Lung microvascular endothelial cell (primary cell): ENCODE data around the gene CABP4. TPM values are rescaled to one million over a fixed set of nuclear protein-coding genes. Genes with fewer than 3 reads are reported as not detected.
"Not testable (repeated sequence)": the region's sequence is repeated elsewhere in the genome, so short reads cannot be mapped to it uniquely, and the experiment has no call there.

Experiments used
- DNase-seq, 2 donors: peaks; one replicate each; pipeline versions ENCODE4 v3.0.0 to v3.0.0-alpha.2; 2010; ENCODE audit warnings: low read depth in 2 of 2
- total RNA-seq: library from RNA; depleted of rRNA; stranded (reverse); fragments of >200 nt; gene quantifications from 2 replicates; pipeline ENCODE4 v1.2.1, GENCODE V29; 2014

Gene CABP4
- total RNA-seq, 1 donor from 2014 or later: 0.60 TPM

- no peak for DNase-seq
Measured at GRCh38 chr11:67453816-67454732, 1.1 kb upstream of the CABP4 start.

- no peak for DNase-seq
Measured at GRCh38 chr11:67456068-67456705, 1.0 kb downstream of the CABP4 start.

GRCh38 chr11:67457453-67457852, 2.3 kb downstream of the CABP4 start:
- DNase-seq: no peak

- no peak for DNase-seq
Measured at GRCh38 chr11:67458266-67458665, 3.1 kb downstream of the CABP4 start.

- DNase-seq: no peak
Measured at GRCh38 chr11:67463186-67463585, 8.0 kb downstream of the CABP4 start.

- peak; percentile 62 to 66 for DNase-seq
Measured at GRCh38 chr11:67463680-67464410, 8.7 kb downstream of the CABP4 start.

GRCh38 chr11:67464411-67465188, 9.4 kb downstream of the CABP4 start:
- DNase-seq: peak; percentile 80 to 86

GRCh38 chr11:67465189-67465510, 10.0 kb downstream of the CABP4 start:
- DNase-seq: no peak

- DNase-seq: not testable (repeated sequence)
Measured at GRCh38 chr11:67465530-67465929, 10.4 kb downstream of the CABP4 start.

- DNase-seq: no peak
Measured at GRCh38 chr11:67466367-67466766, 11.2 kb downstream of the CABP4 start.

GRCh38 chr11:67466962-67467771, 12.0 kb downstream of the CABP4 start:
- no peak for DNase-seq

- DNase-seq: no peak
Measured at GRCh38 chr11:67468056-67468455, 12.9 kb downstream of the CABP4 start.

GRCh38 chr11:67468456-67468758, 13.3 kb downstream of the CABP4 start:
- no peak for DNase-seq

GRCh38 chr11:67468759-67469507, 13.8 kb downstream of the CABP4 start, which contains the start of gene TMEM134:
TSS of gene TMEM134 (minus strand) at chr11:67469251. CDS start at chr11:67469192, 59 bp downstream.
- peak; percentile 94 to 97 for DNase-seq

- DNase-seq: no peak
Measured at GRCh38 chr11:67469508-67469811, 14.3 kb downstream of the CABP4 start.

- DNase-seq: no peak
Measured at GRCh38 chr11:67470337-67471002, 15.3 kb downstream of the CABP4 start.

GRCh38 chr11:67472882-67473281, 17.7 kb downstream of the CABP4 start:
- no peak for DNase-seq

GRCh38 chr11:67476692-67477091, 21.5 kb downstream of the CABP4 start:
- not testable (repeated sequence) for DNase-seq

GRCh38 chr11:67477344-67478050, 22.3 kb downstream of the CABP4 start:
- DNase-seq: not testable (repeated sequence)
